SK-N-MC (cell line): Measurements from ENCODE around the gene RTRAF.

Source experiments
- EZH2 ChIP-seq: fragments of 200-600 bp; sonication (generic); IDR thresholded peaks from one replicate; pipeline ENCODE4 v1.6.1; 2017; ENCODE audit warnings: antibody characterized with exemption
- FOXP2 ChIP-seq: optimal IDR thresholded peaks from 2 replicates; pipeline ENCODE3; 2011; ENCODE audit warnings: mild to moderate bottlenecking, moderate library complexity; ENCODE audit not compliant: insufficient read depth; ENCODE audit errors: extremely low read length, control extremely low read depth
- POLR2AphosphoS5 ChIP-seq: IDR thresholded peaks from 2 replicates; pipeline ENCODE4 v1.6.1; 2012; ENCODE audit warnings: mild to moderate bottlenecking, low read depth, low read length, borderline replicate concordance

DNA sequence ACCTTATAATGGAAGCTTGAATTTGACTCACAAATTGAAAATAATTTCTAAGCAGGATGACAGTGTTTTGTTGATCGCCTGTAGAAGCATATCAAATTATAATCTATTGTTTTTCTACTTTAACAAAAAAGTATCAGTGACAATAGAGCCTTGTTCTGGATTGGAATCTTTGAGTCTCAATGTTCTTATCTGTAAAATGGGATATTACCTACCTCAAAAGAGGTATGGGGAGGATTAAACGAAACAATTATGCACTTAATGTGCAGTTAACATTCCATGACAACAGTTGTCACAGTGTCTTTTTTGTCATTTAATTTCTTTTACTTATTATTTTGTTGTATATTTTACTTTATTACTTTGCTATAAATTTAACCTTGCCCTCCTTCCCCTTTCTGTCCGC is 1.1 kb downstream of the RTRAF start:
- TF ChIP-seq FOXP2 (no peak), POLR2AphosphoS5 (no peak), EZH2 (no peak)
